ENCODE measurements around the gene YAF2.

YAF2 gene

DNA sequence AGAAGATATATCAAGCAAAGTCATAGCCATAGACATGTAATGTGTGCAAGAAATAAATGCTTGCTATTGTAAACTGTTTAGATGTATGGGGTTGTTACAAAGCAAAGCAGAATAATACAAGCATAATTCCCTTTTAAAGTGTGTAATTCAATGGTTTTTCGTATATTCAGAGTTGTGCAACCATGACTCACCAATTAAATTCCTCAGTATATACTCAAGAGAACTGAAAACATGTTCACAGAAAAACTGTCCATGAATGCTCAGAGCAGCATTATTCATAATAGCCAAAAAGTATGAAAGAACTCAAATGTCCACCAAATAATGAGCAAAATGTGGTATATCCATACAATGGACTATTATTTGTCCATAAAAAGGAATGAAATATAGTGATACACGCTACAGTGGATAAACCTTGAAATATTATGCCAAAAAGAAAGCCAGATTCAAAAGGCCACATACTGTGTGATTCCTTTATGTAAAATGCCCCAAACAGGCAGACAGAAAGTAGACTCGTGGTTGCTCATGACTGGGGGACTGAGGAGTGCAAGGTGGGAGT is 102.7 kb downstream of the YAF2 start:
- DNase-seq, result no peak
- no peak overlapping the region for H3K4me3 Mint-ChIP-seq
- H3K36me3 Mint-ChIP-seq, result peaks cover under 1% of the 10 kb centered on the region
- CTCF ChIA-PET, result interaction anchor here (1.4 kb wide), 1 partner anchor 237 kb away, joined by 3 read pairs; no protein-coding TSS in a partner anchor
- H3K27me3 Mint-ChIP-seq, result no peaks in the 10 kb centered on the region
- H3K4me1 Mint-ChIP-seq, result peaks cover under 1% of the 10 kb centered on the region
- H3K9me3 Mint-ChIP-seq, result no peaks in the 10 kb centered on the region
- H3K27ac Mint-ChIP-seq, result no peak overlapping the region

GRCh38 chr12:42130672-42131402 is 107.2 kb downstream of the YAF2 start:
- Mint-ChIP-seq H3K27ac (no peak overlapping the region), H3K4me3 (no peak overlapping the region), H3K36me3 (peaks cover 2% of the 10 kb centered on the region), H3K27me3 (no peaks in the 10 kb centered on the region), H3K4me1 (no peaks in the 10 kb centered on the region), H3K9me3 (no peaks in the 10 kb centered on the region)
- no peak for DNase-seq
- CTCF ChIA-PET, result interaction anchor here (1.0 to 1.1 kb wide), 2 partner anchors 27 to 201 kb away, joined by 4 to 6 read pairs; no protein-coding TSS in a partner anchor

DNA sequence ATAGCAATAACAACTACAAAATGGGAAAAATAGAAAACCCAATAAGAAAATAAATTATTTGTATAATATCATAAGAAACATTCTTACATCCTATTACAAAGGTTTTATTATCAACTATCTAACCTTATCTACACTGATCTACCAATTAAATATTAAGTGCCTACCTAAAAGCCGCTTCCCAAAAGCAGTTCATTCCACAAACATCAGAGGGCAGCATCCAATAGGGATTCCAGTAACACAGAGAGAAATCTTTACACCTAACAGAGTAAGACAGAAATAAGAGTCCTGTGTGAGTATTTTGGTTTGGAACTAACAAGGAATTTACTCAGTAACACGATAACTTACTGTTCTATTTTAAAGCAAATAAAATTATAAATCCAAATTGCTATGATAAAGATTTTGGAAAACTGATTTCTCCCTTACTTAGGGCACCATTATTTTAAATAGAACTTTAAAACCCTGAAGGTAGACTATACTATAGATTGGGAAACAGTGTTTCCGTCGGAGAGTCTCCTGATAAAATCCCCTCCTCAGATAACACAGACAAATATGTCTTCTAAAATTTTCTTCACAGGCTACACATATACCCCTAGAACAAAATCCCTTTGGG is 108.3 kb downstream of the YAF2 start:
- peaks cover 2% of the 10 kb centered on the region for H3K36me3 Mint-ChIP-seq
- no peak overlapping the region for H3K27ac Mint-ChIP-seq
- CTCF ChIA-PET, result interaction anchor here (2.3 kb wide), 1 partner anchor 242 kb away, joined by 7 read pairs; no protein-coding TSS in a partner anchor
- no peaks in the 10 kb centered on the region for H3K27me3 Mint-ChIP-seq
- peak; percentile 29 for DNase-seq
- H3K4me1 Mint-ChIP-seq, result no peaks in the 10 kb centered on the region
- no peak overlapping the region for H3K4me3 Mint-ChIP-seq
- no peaks in the 10 kb centered on the region for H3K9me3 Mint-ChIP-seq

GRCh38 chr12:42128888-42129287 is 109.2 kb downstream of the YAF2 start:
- H3K27ac Mint-ChIP-seq, result no peak overlapping the region
- CTCF ChIA-PET, result interaction anchor here (0.9 to 2.3 kb wide), 3 partner anchors 203 to 443 kb away, joined by 3 to 7 read pairs (median 3); no protein-coding TSS in a partner anchor
- DNase-seq, result no peak
- no peaks in the 10 kb centered on the region for H3K4me1 Mint-ChIP-seq
- H3K27me3 Mint-ChIP-seq, result no peaks in the 10 kb centered on the region
- H3K9me3 Mint-ChIP-seq, result no peaks in the 10 kb centered on the region
- peaks cover 2% of the 10 kb centered on the region for H3K36me3 Mint-ChIP-seq
- no peak overlapping the region for H3K4me3 Mint-ChIP-seq

DNA sequence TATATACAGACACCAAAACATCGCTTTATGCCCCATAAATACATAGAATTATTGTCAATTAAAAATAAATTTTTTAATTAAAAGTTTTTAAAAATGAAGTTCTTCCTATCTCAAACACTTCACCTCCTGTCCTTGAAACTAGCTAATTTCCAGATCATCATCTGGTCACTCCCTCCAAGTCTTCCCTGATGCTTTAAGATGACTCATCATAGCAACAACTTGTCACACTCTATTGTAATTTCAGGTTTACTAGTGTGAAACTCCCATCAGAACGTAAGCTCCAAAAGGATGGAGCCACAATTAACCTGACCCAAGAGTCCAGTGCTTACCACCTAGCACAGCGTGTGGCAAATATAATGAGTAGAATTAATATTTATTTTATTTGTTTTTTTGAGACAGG is 109.7 kb downstream of the YAF2 start:
- H3K27me3 Mint-ChIP-seq, result no peaks in the 10 kb centered on the region
- H3K4me3 Mint-ChIP-seq, result no peak overlapping the region
- CTCF ChIA-PET, result interaction anchor here (0.9 to 2.3 kb wide), 3 partner anchors 204 to 444 kb away, joined by 3 to 7 read pairs (median 3); no protein-coding TSS in a partner anchor
- no peak for DNase-seq
- no peaks in the 10 kb centered on the region for H3K4me1 Mint-ChIP-seq
- H3K36me3 Mint-ChIP-seq, result peaks cover 2% of the 10 kb centered on the region
- H3K9me3 Mint-ChIP-seq, result no peaks in the 10 kb centered on the region
- H3K27ac Mint-ChIP-seq, result no peak overlapping the region

GRCh38 chr12:42126963-42127362 is 111.1 kb downstream of the YAF2 start:
- Mint-ChIP-seq H3K9me3 (no peaks in the 10 kb centered on the region), H3K4me1 (no peaks in the 10 kb centered on the region), H3K27me3 (no peaks in the 10 kb centered on the region), H3K36me3 (peaks cover 2% of the 10 kb centered on the region), H3K27ac (no peak overlapping the region), H3K4me3 (no peak overlapping the region)
- DNase-seq, result no peak
- CTCF ChIA-PET, result no interaction called here

GRCh38 chr12:42125388-42125767 is 112.7 kb downstream of the YAF2 start:
- DNase-seq, result no peak
- Mint-ChIP-seq H3K4me1 (no peaks in the 10 kb centered on the region), H3K27ac (no peak overlapping the region), H3K4me3 (no peak overlapping the region), H3K36me3 (peaks cover 2% of the 10 kb centered on the region), H3K27me3 (no peaks in the 10 kb centered on the region), H3K9me3 (no peaks in the 10 kb centered on the region)
- CTCF ChIA-PET, result interaction anchor here (0.7 to 1.0 kb wide), 2 partner anchors 15 to 247 kb away, joined by 3 to 5 read pairs; no protein-coding TSS in a partner anchor

DNA sequence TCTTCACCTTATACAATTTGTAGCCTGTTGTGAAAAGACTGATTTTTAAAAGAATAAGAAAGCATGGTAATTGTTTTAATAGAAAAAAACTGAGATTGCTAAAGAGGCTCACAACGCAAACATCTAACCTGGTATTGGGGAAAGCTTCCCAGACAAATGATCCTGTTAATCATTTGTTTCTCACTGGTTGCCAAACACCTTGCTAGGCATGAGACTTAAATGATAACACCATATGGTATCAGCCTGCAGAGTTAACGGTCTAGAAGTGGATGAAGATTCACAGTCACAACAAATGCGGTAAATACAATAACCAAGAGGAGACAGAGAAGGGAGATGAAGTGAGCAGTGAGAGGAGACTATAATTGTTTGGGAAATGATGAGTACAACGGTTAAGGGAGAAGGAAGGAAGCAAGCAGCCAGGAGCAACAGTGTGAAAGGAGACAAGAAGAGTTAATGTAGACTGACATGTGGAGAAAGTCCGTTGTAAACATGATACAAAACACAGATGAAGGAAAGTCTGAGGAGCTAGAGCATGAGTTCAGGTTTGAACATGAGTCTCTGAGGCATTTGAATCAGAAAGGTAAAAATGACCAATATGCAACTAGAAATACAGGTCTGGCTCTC is 113.2 kb downstream of the YAF2 start:
- no peak overlapping the region for H3K4me3 Mint-ChIP-seq
- no peak overlapping the region for H3K27ac Mint-ChIP-seq
- H3K4me1 Mint-ChIP-seq, result no peaks in the 10 kb centered on the region
- no peaks in the 10 kb centered on the region for H3K27me3 Mint-ChIP-seq
- DNase-seq, result no peak
- no peaks in the 10 kb centered on the region for H3K9me3 Mint-ChIP-seq
- H3K36me3 Mint-ChIP-seq, result peaks cover 4% of the 10 kb centered on the region
- CTCF ChIA-PET, result interaction anchor here (0.7 to 1.0 kb wide), 2 partner anchors 14 to 247 kb away, joined by 3 to 5 read pairs; no protein-coding TSS in a partner anchor

DNA sequence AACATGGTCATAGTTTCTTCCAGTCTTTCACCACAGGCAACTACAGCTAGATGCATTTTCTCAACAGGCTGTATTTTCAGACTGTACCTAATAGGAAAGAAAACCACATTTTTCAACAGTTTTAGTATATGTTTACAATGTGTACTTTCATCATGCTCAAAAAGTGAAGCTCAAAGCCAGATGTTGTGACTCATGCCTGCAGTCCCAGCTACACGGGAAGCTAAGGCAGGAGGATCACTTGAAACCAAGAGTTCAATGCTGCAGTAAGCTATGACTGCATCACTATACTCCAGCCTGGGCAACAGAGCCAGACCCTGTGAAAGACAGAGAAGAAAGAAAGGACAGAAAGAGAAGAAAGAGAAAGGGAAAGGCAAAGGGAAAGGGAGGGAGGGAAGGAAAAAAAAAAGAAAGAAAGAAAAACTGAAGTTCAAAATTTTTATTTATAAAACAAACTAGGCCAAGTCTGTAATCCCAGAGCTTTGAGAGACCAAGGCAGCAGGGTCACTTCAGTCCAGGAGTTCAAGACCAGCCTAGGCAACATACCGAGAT is 118.9 kb downstream of the YAF2 start:
- peaks cover 2% of the 10 kb centered on the region for H3K9me3 Mint-ChIP-seq
- CTCF ChIA-PET, result no interaction called here
- no peak overlapping the region for H3K4me3 Mint-ChIP-seq
- peaks cover 31% of the 10 kb centered on the region for H3K36me3 Mint-ChIP-seq
- H3K27me3 Mint-ChIP-seq, result no peaks in the 10 kb centered on the region
- no peak overlapping the region for H3K27ac Mint-ChIP-seq
- DNase-seq, result no peak
- no peaks in the 10 kb centered on the region for H3K4me1 Mint-ChIP-seq

GRCh38 chr12:42118136-42118879 is 119.7 kb downstream of the YAF2 start:
- Mint-ChIP-seq H3K27me3 (no peaks in the 10 kb centered on the region), H3K9me3 (peaks cover 6% of the 10 kb centered on the region), H3K4me1 (no peaks in the 10 kb centered on the region), H3K27ac (no peak overlapping the region), H3K4me3 (no peak overlapping the region), H3K36me3 (peaks cover 38% of the 10 kb centered on the region)
- CTCF ChIA-PET, result no interaction called here
- no peak for DNase-seq

GRCh38 chr12:42109031-42109430 is 129.0 kb downstream of the YAF2 start:
- no peak overlapping the region for H3K4me3 Mint-ChIP-seq
- peaks cover 10% of the 10 kb centered on the region for H3K9me3 Mint-ChIP-seq
- H3K27ac Mint-ChIP-seq, result no peak overlapping the region
- CTCF ChIA-PET, result no interaction called here
- H3K4me1 Mint-ChIP-seq, result no peaks in the 10 kb centered on the region
- no peak for DNase-seq
- no peaks in the 10 kb centered on the region for H3K27me3 Mint-ChIP-seq
- H3K36me3 Mint-ChIP-seq, result peaks cover 39% of the 10 kb centered on the region

All from activated naive CD4-positive, alpha-beta T cell treated with anti-CD3 and anti-CD28 coated beads, Interleukin-2, amount 10 ng/mL, durations not matched to agents 7 days and 5 days (primary cell).